ENCODE data around the gene FAH. TPM values are rescaled to one million over a fixed set of nuclear protein-coding genes. Genes with fewer than 3 reads are reported as not detected.

Gene FAH
- total RNA-seq, 1 donor: 17.7 TPM

DNA sequence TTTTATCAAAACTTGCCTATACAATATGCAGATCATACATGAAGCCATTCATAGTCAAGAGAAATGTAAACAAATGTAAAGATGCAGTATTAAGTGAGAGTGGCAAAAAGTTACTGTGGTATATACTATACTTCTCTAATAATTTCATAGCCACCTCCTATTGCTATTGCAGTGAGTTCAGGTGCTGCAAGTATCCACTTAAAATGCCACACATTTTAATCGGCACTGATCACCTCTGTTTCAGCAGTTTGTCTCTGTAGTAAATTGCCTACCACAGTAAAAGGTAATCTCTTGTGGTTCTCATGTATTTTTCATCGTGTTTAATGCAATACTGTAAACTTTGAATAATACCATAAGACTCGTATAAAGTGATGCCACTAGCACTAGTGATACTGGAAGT lies 20.4 kb upstream of the FAH start:
- Histone ChIP-seq H3K4me1 (ENCODE audit: insufficient read depth, low read length) (no peaks in the 10 kb centered on the region), H3K9me3 (ENCODE audit: low read depth, low read length) (no peaks in the 10 kb centered on the region), H3K4me2 (ENCODE audit: insufficient read depth, low read length) (no peak overlapping the region), H3K79me2 (ENCODE audit: insufficient read depth, low read length) (no peaks in the 10 kb centered on the region), H3K36me3 (ENCODE audit: insufficient read depth, low read length) (peaks cover 14% of the 10 kb centered on the region), H4K20me1 (ENCODE audit: insufficient read depth, low read length) (no peaks in the 10 kb centered on the region), H3K4me3 (ENCODE audit: insufficient read depth, low read length) (no peak overlapping the region), H2AFZ (ENCODE audit: low read length) (no peak overlapping the region), H3K27ac (ENCODE audit: low read depth, low read length) (no peak overlapping the region), H3K27me3 (ENCODE audit: insufficient read depth, low read length) (no peaks in the 10 kb centered on the region)
- TF ChIP-seq, protein P1, sequence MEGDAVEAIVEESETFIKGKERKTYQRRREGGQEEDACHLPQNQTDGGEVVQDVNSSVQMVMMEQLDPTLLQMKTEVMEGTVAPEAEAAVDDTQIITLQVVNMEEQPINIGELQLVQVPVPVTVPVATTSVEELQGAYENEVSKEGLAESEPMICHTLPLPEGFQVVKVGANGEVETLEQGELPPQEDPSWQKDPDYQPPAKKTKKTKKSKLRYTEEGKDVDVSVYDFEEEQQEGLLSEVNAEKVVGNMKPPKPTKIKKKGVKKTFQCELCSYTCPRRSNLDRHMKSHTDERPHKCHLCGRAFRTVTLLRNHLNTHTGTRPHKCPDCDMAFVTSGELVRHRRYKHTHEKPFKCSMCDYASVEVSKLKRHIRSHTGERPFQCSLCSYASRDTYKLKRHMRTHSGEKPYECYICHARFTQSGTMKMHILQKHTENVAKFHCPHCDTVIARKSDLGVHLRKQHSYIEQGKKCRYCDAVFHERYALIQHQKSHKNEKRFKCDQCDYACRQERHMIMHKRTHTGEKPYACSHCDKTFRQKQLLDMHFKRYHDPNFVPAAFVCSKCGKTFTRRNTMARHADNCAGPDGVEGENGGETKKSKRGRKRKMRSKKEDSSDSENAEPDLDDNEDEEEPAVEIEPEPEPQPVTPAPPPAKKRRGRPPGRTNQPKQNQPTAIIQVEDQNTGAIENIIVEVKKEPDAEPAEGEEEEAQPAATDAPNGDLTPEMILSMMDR (IDR thresholded peaks at IDR 0.05; ENCODE audit: extremely low read depth, low read depth, low read length): no peak
- no peak for DNase-seq (ENCODE audit: insufficient read length, low spot score, missing footprints)

DNA sequence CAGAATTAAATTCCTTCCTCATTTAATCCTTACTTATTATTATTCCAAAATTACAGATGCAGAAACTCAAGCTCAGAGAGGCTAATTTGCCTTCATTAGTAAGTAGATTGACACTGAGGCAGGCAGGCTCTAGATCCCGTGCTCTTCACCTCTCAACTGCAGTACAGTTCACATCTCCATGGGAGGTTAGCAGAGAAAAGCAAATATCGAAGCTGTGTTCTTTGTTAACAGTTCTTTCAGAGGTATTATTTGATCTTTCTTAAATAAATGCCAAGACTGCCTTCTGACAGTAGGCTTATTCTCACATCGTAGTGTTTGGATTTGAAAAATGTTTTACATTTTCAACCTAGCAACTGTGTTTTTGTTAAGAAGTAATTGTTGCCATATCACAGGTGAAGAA lies 15.9 kb upstream of the FAH start:
- H3K27ac ChIP-seq (ENCODE audit: low read depth, low read length): no peak overlapping the region
- no peaks in the 10 kb centered on the region for H3K79me2 ChIP-seq (ENCODE audit: insufficient read depth, low read length)
- no peaks in the 10 kb centered on the region for H3K27me3 ChIP-seq (ENCODE audit: insufficient read depth, low read length)
- H3K4me3 ChIP-seq (ENCODE audit: insufficient read depth, low read length): no peak overlapping the region
- no peak overlapping the region for H3K4me2 ChIP-seq (ENCODE audit: insufficient read depth, low read length)
- TF ChIP-seq, protein P1 (IDR thresholded peaks at IDR 0.05; ENCODE audit: extremely low read depth, low read depth, low read length): no peak
- DNase-seq (ENCODE audit: insufficient read length, low spot score, missing footprints): no peak
- no peaks in the 10 kb centered on the region for H3K9me3 ChIP-seq (ENCODE audit: low read depth, low read length)
- no peaks in the 10 kb centered on the region for H4K20me1 ChIP-seq (ENCODE audit: insufficient read depth, low read length)
- no peaks in the 10 kb centered on the region for H3K4me1 ChIP-seq (ENCODE audit: insufficient read depth, low read length)
- H3K36me3 ChIP-seq (ENCODE audit: insufficient read depth, low read length): peaks cover 14% of the 10 kb centered on the region
- H2AFZ ChIP-seq (ENCODE audit: low read length): no peak overlapping the region

DNA sequence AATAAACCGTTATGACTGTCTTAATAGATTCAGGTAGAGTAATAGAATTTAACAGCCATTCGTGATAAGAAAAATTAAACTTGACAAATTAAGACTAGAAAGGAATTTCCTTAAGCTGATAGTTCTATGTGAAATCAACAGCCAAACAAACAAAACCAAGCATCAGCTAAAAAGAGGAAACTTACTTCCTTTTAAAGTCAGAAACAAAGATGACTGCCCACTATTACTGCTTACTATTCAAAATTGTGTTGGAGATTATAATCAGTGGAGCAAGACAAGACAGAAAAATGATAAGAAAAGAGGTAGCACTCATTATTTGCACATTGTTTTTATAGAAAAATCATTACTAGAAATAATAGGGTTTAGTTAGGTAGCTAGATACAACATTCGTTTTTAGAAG lies 13.8 kb upstream of the FAH start:
- TF ChIP-seq, protein P1 (IDR thresholded peaks at IDR 0.05; ENCODE audit: extremely low read depth, low read depth, low read length): no peak
- H3K27me3 ChIP-seq (ENCODE audit: insufficient read depth, low read length): no peaks in the 10 kb centered on the region
- no peaks in the 10 kb centered on the region for H3K4me1 ChIP-seq (ENCODE audit: insufficient read depth, low read length)
- no peak overlapping the region for H2AFZ ChIP-seq (ENCODE audit: low read length)
- no peak overlapping the region for H3K4me3 ChIP-seq (ENCODE audit: insufficient read depth, low read length)
- H3K9me3 ChIP-seq (ENCODE audit: low read depth, low read length): no peaks in the 10 kb centered on the region
- no peaks in the 10 kb centered on the region for H3K79me2 ChIP-seq (ENCODE audit: insufficient read depth, low read length)
- no peaks in the 10 kb centered on the region for H4K20me1 ChIP-seq (ENCODE audit: insufficient read depth, low read length)
- no peak overlapping the region for H3K27ac ChIP-seq (ENCODE audit: low read depth, low read length)
- peaks cover 14% of the 10 kb centered on the region for H3K36me3 ChIP-seq (ENCODE audit: insufficient read depth, low read length)
- H3K4me2 ChIP-seq (ENCODE audit: insufficient read depth, low read length): no peak overlapping the region
- DNase-seq (ENCODE audit: insufficient read length, low spot score, missing footprints): no peak

DNA sequence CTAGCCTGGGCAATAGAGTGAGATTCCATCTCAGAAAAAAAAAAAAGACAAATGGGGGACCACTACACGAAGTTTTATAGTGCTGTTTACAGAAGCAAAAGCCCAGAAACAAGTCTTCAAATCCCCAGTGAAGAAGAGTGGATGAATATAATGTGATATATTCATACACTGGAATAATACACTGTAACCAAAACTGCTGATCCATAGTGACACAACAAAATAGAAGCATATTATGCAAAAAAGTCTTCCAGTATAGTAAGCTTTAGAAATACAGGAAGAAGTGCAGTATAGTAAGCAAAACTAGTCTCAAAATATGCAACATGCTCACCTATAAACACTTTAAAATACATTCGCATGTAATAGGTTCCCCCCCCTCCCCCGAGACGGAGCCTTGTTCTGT lies 11.9 kb upstream of the FAH start:
- Histone ChIP-seq H3K27ac (ENCODE audit: low read depth, low read length) (no peak overlapping the region), H3K4me1 (ENCODE audit: insufficient read depth, low read length) (no peaks in the 10 kb centered on the region), H4K20me1 (ENCODE audit: insufficient read depth, low read length) (no peaks in the 10 kb centered on the region), H3K4me2 (ENCODE audit: insufficient read depth, low read length) (no peak overlapping the region), H3K9me3 (ENCODE audit: low read depth, low read length) (no peaks in the 10 kb centered on the region), H2AFZ (ENCODE audit: low read length) (no peak overlapping the region), H3K27me3 (ENCODE audit: insufficient read depth, low read length) (peaks cover 2% of the 10 kb centered on the region), H3K79me2 (ENCODE audit: insufficient read depth, low read length) (no peaks in the 10 kb centered on the region), H3K4me3 (ENCODE audit: insufficient read depth, low read length) (no peak overlapping the region), H3K36me3 (ENCODE audit: insufficient read depth, low read length) (peaks cover 4% of the 10 kb centered on the region)
- TF ChIP-seq, protein P1 (IDR thresholded peaks at IDR 0.05; ENCODE audit: extremely low read depth, low read depth, low read length): no peak
- no peak for DNase-seq (ENCODE audit: insufficient read length, low spot score, missing footprints)

All from osteoblast (primary cell).